Testis (tissue), 2 donors: ENCODE results near the gene UBE2O.

Source experiments
- POLR2A ChIP-seq: fragments of 450-650 bp; IDR thresholded peaks from one replicate; pipeline ENCODE4 v1.6.1; 2017; ENCODE audit warnings: antibody characterized with exemption, mild to moderate bottlenecking, moderate library complexity
- TF ChIP-seq, protein P1 (sequence below), 3 experiments: fragments of 450-650 bp in 2 of 3; fragments of 200-600 bp in 1 of 3; sonication (generic) in 1 of 3; IDR thresholded peaks; one replicate each; pipeline ENCODE4 v1.5.1; 2016 to 2019; ENCODE audit warnings: antibody characterized with exemption in 3 of 3, mild to moderate bottlenecking in 2 of 3, moderate library complexity in 1 of 3

DNA sequence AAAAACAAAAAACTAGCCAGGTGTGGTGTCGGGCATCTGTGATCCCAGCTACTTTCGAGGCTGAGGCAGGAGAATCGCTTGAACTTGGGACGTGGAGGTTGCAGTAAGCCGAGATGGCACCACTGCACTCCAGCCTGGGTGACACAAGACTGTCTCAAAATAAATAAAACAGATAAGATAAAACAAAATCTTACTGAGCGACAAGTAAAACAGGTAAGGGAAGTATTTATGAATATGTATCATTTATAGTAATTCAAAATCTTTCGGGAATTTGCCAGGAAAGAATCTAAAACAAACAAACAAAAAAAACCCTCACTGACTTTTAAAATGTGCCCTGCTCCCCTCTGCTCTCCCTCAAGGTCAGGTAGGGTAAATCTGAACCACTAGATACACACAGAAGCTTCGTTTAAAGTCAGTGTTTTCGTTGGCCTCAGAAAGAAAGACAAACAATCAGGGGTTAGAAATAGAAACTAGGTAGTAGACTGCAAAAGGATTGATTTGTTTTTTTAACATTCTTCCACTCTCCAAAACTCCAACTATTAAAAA lies 101.4 kb downstream of the UBE2O start:
- TF ChIP-seq, protein P1, sequence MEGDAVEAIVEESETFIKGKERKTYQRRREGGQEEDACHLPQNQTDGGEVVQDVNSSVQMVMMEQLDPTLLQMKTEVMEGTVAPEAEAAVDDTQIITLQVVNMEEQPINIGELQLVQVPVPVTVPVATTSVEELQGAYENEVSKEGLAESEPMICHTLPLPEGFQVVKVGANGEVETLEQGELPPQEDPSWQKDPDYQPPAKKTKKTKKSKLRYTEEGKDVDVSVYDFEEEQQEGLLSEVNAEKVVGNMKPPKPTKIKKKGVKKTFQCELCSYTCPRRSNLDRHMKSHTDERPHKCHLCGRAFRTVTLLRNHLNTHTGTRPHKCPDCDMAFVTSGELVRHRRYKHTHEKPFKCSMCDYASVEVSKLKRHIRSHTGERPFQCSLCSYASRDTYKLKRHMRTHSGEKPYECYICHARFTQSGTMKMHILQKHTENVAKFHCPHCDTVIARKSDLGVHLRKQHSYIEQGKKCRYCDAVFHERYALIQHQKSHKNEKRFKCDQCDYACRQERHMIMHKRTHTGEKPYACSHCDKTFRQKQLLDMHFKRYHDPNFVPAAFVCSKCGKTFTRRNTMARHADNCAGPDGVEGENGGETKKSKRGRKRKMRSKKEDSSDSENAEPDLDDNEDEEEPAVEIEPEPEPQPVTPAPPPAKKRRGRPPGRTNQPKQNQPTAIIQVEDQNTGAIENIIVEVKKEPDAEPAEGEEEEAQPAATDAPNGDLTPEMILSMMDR (IDR thresholded peaks at IDR 0.05), result no peak
- no peak for TF ChIP-seq POLR2A
